Thyroid gland (tissue), 4 donors: Measurements from ENCODE around the gene TAAR1. TPM values are rescaled to one million over a fixed set of nuclear protein-coding genes. Genes with fewer than 3 reads are reported as not detected.
"Not testable (repeated sequence)": the region's sequence is repeated elsewhere in the genome, so short reads cannot be mapped to it uniquely, and the experiment has no call there.

Source experiments
- DNase-seq, 2 donors: peaks; one replicate each; pipeline ENCODE4 v3.0.0-alpha.2; 2019
- H3K27ac ChIP-seq, 3 donors: fragments of 200-600 bp; sonication (generic); 1 replicate in 2 of 3; 2 replicates in 1 of 3; pipeline ENCODE4 v1.5.1; 2016 to 2019; ENCODE audit warnings: mild to moderate bottlenecking in 1 of 3, moderate library complexity in 1 of 3
- H3K27me3 ChIP-seq: fragments of 200-600 bp; sonication (generic); one replicate; pipeline ENCODE4 v1.5.1; 2019
- H3K36me3 ChIP-seq, 2 donors: fragments of 200-600 bp; sonication (generic); one replicate each; pipeline ENCODE4 v1.5.1; 2016 to 2019
- H3K4me1 ChIP-seq, 2 donors: fragments of 200-600 bp; sonication (generic); one replicate each; pipeline ENCODE4 v1.5.1; 2017 to 2019
- H3K4me3 ChIP-seq, 3 donors: fragments of 200-600 bp; sonication (generic); replicated peaks in 1 of 3; 1 replicate in 2 of 3; 2 replicates in 1 of 3; pipeline ENCODE4 v1.5.1; 2016; ENCODE audit warnings: mild to moderate bottlenecking in 1 of 3
- H3K9me3 ChIP-seq: fragments of 200-600 bp; sonication (generic); one replicate; pipeline ENCODE4 v1.5.1; 2017
- POLR2A ChIP-seq, 2 donors: fragments of 450-650 bp; IDR thresholded peaks; one replicate each; pipeline ENCODE4 v1.6.1; 2017; ENCODE audit warnings: antibody characterized with exemption in 2 of 2, mild to moderate bottlenecking in 2 of 2, moderate library complexity in 1 of 2
- WGBS, 2 donors: methylation state at CpG; one replicate each; pipeline ENCODE4 v1.1.5; 2017; 5-methylcytosine and 5-hydroxymethylcytosine counted together
- intact Hi-C: fragments of 100-400 bp; cut with DNase I; formaldehyde crosslinking; loops from one replicate; pipeline ENCODE4 v1.15.1; 2023
- total RNA-seq, 4 donors: library from RNA; depleted of rRNA; stranded (reverse); fragments of >200 nt; gene quantifications; one replicate each; pipeline ENCODE4 v1.2.3, GENCODE V29; 2016
- TF ChIP-seq, protein P1 (sequence below), 6 experiments: fragments of 200-600 bp in 3 of 6; fragments of 450-650 bp in 3 of 6; sonication (generic) in 3 of 6; IDR thresholded peaks; one replicate each; pipeline ENCODE4 v1.5.1; 2016 to 2019; ENCODE audit warnings: antibody characterized with exemption in 6 of 6, mild to moderate bottlenecking in 2 of 6, inconsistent platforms in 1 of 6, moderate library complexity in 1 of 6

Gene TAAR1
- total RNA-seq, 4 donors from 2014 or later = not detected

DNA sequence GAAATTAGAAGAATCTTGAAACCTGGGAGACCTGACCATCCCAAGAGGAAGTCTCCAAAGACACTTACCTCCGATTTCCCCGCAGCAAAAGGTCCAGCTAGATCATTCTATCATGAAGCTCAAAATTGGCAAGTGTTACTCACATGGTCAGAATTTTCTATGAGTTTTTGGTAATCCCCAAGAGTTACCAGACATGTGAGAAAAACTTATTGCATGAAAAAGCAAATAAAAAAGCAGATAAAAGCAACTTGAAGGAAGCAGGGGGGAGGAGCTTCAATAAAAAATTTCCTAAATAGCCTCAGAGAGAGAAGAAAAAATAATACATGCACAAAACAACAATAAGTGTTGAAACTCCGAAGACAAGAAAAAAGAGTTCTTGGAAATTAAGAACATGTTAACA, 27.5 kb upstream of the TAAR1 start:
- no peaks in the 10 kb centered on the region for H3K27me3 ChIP-seq
- H3K27ac ChIP-seq = no peak overlapping the region
- no peaks in the 10 kb centered on the region for H3K4me1 ChIP-seq
- TF ChIP-seq, protein P1, sequence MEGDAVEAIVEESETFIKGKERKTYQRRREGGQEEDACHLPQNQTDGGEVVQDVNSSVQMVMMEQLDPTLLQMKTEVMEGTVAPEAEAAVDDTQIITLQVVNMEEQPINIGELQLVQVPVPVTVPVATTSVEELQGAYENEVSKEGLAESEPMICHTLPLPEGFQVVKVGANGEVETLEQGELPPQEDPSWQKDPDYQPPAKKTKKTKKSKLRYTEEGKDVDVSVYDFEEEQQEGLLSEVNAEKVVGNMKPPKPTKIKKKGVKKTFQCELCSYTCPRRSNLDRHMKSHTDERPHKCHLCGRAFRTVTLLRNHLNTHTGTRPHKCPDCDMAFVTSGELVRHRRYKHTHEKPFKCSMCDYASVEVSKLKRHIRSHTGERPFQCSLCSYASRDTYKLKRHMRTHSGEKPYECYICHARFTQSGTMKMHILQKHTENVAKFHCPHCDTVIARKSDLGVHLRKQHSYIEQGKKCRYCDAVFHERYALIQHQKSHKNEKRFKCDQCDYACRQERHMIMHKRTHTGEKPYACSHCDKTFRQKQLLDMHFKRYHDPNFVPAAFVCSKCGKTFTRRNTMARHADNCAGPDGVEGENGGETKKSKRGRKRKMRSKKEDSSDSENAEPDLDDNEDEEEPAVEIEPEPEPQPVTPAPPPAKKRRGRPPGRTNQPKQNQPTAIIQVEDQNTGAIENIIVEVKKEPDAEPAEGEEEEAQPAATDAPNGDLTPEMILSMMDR (IDR thresholded peaks at IDR 0.05) = no peak
- TF ChIP-seq POLR2A (IDR thresholded peaks at IDR 0.05) = no peak
- H3K4me3 ChIP-seq = no peak overlapping the region
- DNase-seq = no peak
- no peaks in the 10 kb centered on the region for H3K36me3 ChIP-seq
- intact Hi-C loops = no loop called here
- H3K9me3 ChIP-seq = no peaks in the 10 kb centered on the region
- 90 to 91% methylated on average over 3 of the region's 3 CpGs for WGBS, 2 donors

DNA sequence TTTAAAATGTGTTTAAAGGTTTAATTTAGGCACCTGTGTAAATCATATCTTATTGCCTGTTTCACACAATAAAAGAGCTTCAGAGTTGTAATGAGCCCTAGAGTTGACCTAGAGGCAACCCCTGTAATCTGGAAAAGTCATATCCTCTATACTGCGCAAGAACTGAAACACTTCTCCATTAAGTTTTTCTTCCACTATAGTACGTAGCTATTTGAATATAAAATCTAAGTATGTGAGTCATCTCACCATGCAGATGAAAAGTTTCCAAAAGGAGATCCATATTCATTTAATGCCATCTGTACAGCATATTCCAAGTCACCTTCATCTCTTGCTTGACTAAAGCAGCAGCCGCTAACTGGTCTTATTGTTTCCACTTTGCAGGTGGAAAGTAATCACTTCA, 26.0 kb upstream of the TAAR1 start:
- H3K4me1 ChIP-seq = no peaks in the 10 kb centered on the region
- 88 to 95% methylated on average over 3 of the region's 3 CpGs for WGBS, 2 donors
- intact Hi-C loops = no loop called here

DNA sequence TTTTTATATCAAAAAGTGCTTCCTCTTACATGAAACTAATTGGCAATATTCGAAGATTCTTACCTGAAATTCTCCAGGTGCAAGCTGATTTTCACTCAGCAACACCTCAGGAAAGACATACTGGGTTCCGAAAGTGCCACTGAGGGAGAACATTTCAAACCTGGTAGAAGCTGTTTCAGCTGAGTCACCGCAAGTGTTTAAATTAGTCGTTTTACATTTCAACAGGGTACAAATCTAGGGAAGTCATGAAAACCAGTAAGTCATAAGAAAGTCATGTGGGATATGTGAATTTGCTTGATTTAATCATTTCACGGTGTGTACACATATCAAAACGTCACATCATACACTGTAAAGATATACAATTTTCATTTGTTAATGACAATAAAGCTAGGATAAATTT, 25.3 kb upstream of the TAAR1 start:
- Histone ChIP-seq H3K9me3 (no peaks in the 10 kb centered on the region), H3K4me1 (no peaks in the 10 kb centered on the region), H3K27me3 (no peaks in the 10 kb centered on the region), H3K4me3 (no peak overlapping the region), H3K36me3 (no peaks in the 10 kb centered on the region), H3K27ac (no peak overlapping the region)
- intact Hi-C loops = no loop called here
- TF ChIP-seq, protein P1 (IDR thresholded peaks at IDR 0.05) = no peak
- TF ChIP-seq POLR2A (IDR thresholded peaks at IDR 0.05) = no peak
- WGBS, 2 donors = 82 to 91% methylated on average over 6 of the region's 6 CpGs
- no peak for DNase-seq

More for the DNA sequence above, 26.0 kb upstream of the TAAR1 start:
- Histone ChIP-seq H3K4me3 (no peak overlapping the region), H3K27ac (no peak overlapping the region), H3K27me3 (no peaks in the 10 kb centered on the region), H3K36me3 (no peaks in the 10 kb centered on the region), H3K9me3 (no peaks in the 10 kb centered on the region)
- DNase-seq = no peak
- TF ChIP-seq, protein P1 (IDR thresholded peaks at IDR 0.05) = no peak
- TF ChIP-seq POLR2A (IDR thresholded peaks at IDR 0.05) = no peak

DNA sequence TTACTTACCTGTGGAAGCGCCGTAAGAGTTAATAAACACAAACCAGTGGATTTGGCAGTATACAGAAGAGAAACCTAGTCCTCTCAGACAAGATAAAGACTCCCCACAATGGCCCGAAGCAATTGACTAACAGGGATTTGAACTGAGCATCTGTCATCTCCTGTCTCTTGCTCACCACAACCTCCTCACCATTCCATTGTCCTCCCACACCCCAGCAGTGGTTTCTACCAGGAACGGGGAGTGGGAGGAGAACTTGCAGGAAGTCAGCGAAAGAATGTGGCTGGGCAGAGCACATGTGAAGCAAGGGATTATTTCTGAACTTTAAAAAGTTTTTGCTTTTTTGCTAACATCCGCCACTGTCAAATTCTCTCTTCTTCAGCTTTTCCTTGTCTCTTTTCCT, 24.6 kb upstream of the TAAR1 start:
- TF ChIP-seq POLR2A (IDR thresholded peaks at IDR 0.05) = no peak
- TF ChIP-seq, protein P1 (IDR thresholded peaks at IDR 0.05) = no peak
- H3K36me3 ChIP-seq = no peaks in the 10 kb centered on the region
- H3K4me1 ChIP-seq = no peaks in the 10 kb centered on the region
- no peaks in the 10 kb centered on the region for H3K9me3 ChIP-seq
- intact Hi-C loops = no loop called here
- 79 to 85% methylated on average over 6 of the region's 6 CpGs for WGBS, 2 donors
- no peak for DNase-seq
- H3K27me3 ChIP-seq = no peaks in the 10 kb centered on the region
- H3K4me3 ChIP-seq = no peak overlapping the region
- no peak overlapping the region for H3K27ac ChIP-seq

DNA sequence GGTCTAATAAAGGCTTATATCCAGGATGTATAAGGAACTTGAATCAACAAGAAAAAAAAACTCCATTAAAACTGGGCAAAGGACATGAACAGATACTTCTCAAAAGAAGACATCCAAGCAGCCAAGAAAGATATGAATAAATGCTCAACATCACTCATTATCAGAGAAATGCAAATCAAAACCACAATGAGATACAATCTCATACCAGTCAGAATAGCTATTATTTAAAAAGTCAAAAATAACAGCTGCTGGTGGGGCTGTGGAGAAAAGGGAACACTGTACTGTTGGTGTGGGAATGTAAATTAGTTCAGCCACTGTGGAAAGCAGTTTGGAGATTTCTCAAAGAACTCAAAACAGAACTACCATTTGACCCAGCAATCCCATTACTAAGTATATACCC, 20.1 kb upstream of the TAAR1 start:
- H3K36me3 ChIP-seq, DNase-seq, H3K4me1 ChIP-seq, H3K4me3 ChIP-seq, intact Hi-C loops, H3K9me3 ChIP-seq, H3K27me3 ChIP-seq, H3K27ac ChIP-seq: not testable (repeated sequence)

DNA sequence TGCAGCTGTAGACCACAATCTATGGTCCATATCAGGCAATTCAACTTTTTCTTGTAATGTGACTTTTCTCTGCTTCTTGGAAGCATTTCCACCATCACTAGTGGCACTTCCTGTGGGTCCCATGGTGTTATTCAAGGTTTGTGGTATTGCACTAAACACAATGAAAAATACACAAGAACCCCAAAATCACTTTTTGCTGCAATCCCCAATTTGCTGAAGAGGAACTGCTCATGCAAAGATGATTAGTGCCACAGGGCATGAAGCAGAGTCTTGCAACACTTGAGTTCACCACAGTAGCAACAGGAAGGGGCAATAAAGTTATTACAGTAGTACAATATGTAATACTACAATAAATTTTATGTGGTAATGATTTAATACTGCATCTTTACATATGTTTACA, 16.8 kb upstream of the TAAR1 start:
- H3K4me3 ChIP-seq = no peak overlapping the region
- H3K36me3 ChIP-seq = no peaks in the 10 kb centered on the region
- intact Hi-C loops = no loop called here
- no peak for TF ChIP-seq POLR2A (IDR thresholded peaks at IDR 0.05)
- TF ChIP-seq, protein P1 (IDR thresholded peaks at IDR 0.05) = no peak
- H3K27me3 ChIP-seq = no peaks in the 10 kb centered on the region
- H3K4me1 ChIP-seq = no peaks in the 10 kb centered on the region
- H3K9me3 ChIP-seq = no peaks in the 10 kb centered on the region
- no peak overlapping the region for H3K27ac ChIP-seq
- DNase-seq = no peak
